ENCODE measurements around the gene GAN.

- TF ChIP-seq, protein P1, sequence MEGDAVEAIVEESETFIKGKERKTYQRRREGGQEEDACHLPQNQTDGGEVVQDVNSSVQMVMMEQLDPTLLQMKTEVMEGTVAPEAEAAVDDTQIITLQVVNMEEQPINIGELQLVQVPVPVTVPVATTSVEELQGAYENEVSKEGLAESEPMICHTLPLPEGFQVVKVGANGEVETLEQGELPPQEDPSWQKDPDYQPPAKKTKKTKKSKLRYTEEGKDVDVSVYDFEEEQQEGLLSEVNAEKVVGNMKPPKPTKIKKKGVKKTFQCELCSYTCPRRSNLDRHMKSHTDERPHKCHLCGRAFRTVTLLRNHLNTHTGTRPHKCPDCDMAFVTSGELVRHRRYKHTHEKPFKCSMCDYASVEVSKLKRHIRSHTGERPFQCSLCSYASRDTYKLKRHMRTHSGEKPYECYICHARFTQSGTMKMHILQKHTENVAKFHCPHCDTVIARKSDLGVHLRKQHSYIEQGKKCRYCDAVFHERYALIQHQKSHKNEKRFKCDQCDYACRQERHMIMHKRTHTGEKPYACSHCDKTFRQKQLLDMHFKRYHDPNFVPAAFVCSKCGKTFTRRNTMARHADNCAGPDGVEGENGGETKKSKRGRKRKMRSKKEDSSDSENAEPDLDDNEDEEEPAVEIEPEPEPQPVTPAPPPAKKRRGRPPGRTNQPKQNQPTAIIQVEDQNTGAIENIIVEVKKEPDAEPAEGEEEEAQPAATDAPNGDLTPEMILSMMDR (IDR thresholded peaks at IDR 0.05; ENCODE audit: low read depth, low read length): no peak
- TF ChIP-seq EZH2phosphoT487 (IDR thresholded peaks at IDR 0.05; ENCODE audit: low read depth): no peak
These were observed 79.7 kb downstream of the GAN start for GRCh38 chr16:81394416-81394815.

Data from OCI-LY3 (cell line).